Ovary (tissue), 3 donors: ENCODE data around the gene SLC28A3.

Experiments
- EP300 ChIP-seq: sonication (generic); formaldehyde crosslinking; IDR thresholded peaks from one replicate; pipeline ENCODE4 v1.6.1; 2017; ENCODE audit warnings: antibody characterized with exemption
- TF ChIP-seq, protein P1 (sequence below), 3 donors: fragments of 450-650 bp in 2 of 3; fragments of 200-600 bp in 1 of 3; IDR thresholded peaks; one replicate each; pipeline versions ENCODE4 v1.5.1 to v1.8.0; 2016 to 2022; ENCODE audit warnings: antibody characterized with exemption in 3 of 3, mild to moderate bottlenecking in 1 of 3
- donor health status: DM: no; HTN: no; CAD: no.

DNA sequence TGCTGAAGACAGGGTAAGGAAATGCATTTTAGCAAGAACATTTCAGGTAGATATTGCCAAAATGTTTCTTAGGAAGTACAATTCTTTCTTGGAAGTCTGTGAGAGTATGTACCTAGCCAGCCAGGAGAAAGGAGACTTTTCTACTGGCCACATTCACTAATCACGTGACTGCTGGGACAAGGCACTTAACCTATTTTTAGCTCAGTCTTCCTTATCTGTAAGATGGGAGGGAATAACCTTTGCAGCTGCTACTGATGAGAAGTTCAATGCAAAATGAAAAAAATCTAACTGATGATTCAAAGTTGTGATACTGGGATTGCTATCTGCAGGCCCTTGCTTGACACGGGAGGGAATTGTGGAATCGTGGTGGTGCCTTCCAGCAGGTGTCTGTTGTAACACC lies 42.6 kb upstream of the SLC28A3 start:
- TF ChIP-seq, protein P1, sequence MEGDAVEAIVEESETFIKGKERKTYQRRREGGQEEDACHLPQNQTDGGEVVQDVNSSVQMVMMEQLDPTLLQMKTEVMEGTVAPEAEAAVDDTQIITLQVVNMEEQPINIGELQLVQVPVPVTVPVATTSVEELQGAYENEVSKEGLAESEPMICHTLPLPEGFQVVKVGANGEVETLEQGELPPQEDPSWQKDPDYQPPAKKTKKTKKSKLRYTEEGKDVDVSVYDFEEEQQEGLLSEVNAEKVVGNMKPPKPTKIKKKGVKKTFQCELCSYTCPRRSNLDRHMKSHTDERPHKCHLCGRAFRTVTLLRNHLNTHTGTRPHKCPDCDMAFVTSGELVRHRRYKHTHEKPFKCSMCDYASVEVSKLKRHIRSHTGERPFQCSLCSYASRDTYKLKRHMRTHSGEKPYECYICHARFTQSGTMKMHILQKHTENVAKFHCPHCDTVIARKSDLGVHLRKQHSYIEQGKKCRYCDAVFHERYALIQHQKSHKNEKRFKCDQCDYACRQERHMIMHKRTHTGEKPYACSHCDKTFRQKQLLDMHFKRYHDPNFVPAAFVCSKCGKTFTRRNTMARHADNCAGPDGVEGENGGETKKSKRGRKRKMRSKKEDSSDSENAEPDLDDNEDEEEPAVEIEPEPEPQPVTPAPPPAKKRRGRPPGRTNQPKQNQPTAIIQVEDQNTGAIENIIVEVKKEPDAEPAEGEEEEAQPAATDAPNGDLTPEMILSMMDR (IDR thresholded peaks at IDR 0.05), result no peak
- no peak for TF ChIP-seq EP300
